NCI-H1694 (cell line): Measurements from ENCODE around the gene SOAT1.

Experiments used
- DNase-seq: peaks from one replicate; lab custom pipeline; 2025; lab: John Stamatoyannopoulos, UW

The SOAT1 gene

DNA sequence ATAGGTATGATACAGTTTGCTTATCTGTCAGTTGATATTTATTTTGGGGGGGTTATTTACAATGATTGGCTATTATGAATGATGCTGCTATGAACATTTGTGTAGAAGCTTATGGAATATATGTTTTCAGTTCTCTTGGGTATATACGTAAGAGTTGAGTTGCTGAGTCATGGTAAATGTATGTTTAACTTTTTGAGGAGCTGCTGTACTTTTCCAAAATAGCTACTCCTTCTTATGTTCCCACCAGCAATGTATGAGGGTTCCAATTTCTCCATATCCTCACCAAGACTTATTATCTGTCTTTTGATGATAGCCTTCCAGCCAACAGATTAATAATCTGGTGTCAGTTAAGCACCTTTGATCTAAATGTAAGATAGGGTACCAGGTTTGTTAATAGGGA is 11.9 kb downstream of the SOAT1 start:
- DNase-seq = no peak

DNA sequence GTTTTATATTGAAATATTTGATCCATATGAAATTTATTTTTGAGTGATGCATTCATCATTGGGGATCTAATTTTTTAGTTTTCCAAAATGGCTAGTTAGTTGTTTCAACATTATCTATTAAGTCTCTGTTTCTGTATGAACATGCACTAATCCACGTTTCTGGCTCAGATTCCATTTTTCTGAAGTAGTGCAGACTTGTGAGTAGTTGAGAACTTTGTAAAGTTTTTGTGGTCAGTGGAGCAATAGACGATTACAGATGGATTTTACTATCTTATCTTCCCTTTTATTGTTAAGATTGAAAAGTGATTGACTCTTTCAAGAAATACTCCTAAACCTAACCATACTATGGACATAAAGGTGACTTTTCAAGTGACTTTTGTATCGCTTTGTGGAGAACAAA is 16.7 kb downstream of the SOAT1 start:
- DNase-seq = no peak

DNA sequence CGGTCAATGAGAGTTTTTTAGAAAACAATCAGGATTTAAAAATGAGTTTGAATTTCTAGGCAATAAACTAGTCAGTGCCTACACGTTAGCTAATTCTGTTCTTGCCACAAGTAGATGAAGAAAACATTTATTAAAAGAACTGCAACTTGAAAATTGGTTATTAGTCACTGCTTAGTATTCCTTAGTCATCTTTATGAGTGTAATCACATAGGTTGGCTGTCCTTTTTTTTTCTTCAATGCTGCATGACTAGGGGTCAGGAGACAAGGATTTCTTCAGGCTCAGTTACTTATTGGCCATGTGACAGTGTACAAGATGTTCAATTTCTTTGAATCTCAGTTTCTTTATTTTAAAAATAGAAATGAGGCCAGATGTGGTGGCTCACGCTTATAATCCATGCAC is 17.1 kb downstream of the SOAT1 start:
- DNase-seq = no peak

DNA sequence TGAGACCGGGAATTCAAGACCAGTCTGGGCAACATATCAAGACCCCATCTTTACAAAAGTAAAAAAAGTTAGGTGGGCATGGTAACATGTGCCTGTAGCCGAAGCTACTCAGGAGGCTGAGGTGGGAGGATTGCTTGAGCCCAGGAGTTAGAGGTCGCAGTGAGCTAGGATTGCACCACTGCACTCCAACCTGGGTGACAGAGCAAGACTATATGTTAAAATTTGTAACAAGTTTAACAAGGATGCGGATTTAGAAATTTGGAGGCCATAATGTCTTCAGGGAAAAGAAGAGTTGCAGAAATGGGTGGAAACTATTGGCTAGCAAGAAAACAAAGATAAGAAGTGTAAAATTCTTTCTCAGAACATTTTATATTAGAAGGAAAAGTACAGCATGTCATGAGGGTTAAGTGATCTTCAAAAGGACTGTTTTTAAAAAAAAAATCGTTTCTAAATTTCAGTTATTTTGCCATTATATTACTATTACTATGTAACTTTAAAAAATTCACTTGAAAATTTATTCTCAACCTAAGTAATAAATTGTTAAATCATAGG is 17.6 kb downstream of the SOAT1 start:
- DNase-seq = no peak

DNA sequence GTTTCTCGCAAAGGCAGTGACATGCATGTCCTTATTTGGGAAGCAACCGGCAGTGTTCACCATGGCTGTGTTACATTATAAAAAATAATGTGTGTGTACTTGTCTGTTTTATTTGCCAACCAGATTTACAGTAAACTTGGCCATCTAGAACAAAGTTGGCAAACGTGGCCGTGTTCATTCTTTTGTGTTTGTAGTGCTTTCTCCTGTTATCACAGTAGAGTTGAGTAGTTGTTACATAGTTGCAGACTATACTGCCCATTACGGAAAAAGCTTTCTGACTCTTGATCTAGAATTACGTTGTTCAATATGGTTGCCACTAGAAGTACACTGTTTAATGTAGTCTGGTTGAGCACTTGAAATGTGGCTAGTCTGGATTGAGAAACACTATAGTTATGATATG is 19.4 kb downstream of the SOAT1 start:
- DNase-seq = no peak

DNA sequence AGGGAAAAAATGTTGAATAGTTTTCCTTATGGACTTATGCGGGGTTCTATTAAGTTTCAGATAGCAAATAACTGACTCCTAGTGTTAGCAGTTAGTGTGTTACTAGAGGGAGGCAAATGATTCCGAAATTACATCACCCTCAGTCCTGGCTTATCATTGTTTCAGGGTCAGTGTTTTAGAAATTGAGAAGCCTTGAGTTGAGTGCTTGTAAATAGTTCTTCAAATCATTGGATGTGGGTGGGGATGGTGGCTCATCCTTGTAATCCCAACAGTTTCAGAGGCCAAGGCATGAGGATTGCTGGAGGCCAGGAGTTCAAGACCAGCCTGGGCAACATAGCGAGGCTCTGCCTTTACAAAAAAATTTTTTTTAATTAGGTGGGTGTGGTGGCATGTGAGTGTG is 21.3 kb downstream of the SOAT1 start:
- DNase-seq = no peak

DNA sequence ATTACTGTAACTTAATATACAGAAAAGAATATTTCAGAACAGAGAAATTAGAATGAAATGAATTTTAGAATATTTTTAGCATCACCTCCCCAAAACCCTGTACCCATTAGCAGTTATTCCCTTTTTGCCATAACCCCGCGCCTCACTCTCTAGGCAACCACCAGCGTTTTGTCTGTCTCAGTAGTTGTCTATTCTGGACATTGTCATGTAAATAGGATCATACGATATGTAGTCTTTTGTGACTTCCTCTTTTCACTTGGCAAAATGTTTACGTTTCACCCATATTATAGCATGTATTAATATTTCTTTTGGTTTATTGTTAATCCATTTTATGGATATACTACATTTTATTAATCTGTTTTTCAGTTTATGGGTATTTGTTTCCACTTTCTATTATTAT is 24.9 kb downstream of the SOAT1 start:
- no peak for DNase-seq

DNA sequence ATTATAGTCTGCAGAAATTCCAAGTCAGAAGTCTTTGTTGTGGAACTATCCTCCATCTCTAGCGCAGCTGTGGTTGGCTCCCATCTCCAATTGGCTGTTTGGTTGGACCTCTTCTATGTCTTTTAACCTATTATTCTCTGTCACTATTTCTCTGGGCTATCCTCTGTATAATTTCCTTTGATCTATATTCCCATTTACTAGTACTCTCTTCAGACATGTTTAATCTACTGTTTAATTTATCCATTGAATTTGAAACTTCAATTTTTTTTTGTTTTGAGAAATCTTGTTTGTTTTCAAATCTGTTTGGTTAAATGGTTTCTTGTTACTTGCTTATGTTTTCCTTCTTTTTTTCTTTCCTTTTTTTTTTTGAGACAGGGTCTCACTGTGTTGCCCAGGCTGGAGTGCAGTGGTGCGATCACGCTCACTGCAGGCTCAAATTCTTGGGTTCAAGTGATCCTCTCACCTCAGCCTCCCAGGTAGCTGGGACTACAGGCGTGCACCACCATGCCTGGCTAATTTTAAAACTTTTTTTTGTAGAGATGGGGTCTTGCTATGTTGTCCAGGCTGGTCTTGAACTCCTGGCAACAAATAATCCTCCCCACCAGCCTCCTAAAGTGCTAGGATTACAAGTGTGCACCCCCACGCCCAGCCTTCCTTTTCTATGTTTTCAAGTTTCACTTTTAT is 28.1 kb downstream of the SOAT1 start:
- no peak for DNase-seq

DNA sequence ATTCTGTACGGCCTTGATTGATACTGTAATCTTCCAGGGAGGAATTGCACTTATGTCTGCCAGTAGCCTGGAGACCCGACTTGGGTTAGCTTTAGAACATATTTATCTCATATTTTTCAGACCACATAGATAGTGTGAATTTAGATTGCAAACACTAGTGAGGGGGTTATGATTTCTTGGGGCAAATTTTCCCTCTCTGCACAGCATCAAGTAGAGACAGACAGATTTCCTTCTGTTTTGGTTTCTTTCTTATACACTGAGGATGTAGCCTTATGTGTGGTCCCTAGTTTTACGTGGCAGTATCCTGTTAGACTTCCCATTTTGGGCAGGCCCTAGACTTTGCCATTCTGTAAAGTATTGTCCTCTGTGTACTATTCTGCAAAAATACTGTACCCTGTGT is 29.0 kb downstream of the SOAT1 start:
- no peak for DNase-seq

DNA sequence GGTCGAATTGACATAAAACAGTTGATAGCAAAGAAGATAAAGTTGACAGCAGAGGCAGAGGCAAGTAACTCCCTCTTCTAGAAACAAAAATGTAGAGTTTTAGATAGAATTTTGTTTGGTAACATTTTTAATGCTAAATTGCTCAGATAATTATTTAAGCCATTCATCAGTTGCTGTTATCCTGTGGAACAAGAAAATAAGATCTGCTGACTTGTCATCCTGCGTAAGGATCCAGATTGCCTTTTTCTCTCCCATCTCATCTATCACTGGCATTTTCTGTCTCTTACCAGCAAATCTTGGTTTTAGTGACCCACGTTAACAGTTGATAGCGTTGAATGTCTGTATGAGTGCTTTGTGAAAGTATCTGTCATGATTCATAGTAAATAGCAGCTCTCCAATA is 29.8 kb downstream of the SOAT1 start:
- DNase-seq = no peak

DNA sequence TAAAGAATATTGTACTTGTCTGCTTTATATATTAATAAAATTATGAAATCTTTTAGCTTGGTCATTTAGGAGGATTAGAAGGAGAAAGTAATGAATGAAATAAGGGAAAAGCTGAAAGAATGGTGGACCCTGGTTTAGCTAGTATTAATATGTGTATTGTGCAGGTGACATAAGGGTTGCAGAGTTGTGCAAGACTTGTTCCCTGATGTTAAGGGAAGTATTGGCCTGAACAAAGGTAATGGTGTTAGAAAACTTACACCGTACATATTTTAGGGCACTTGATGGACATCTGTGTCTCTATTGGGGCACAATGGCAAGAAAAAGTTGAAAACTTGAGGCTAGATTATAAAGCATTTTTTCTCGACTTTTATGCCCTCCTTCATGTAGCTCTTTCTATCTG is 32.2 kb downstream of the SOAT1 start:
- DNase-seq = no peak

DNA sequence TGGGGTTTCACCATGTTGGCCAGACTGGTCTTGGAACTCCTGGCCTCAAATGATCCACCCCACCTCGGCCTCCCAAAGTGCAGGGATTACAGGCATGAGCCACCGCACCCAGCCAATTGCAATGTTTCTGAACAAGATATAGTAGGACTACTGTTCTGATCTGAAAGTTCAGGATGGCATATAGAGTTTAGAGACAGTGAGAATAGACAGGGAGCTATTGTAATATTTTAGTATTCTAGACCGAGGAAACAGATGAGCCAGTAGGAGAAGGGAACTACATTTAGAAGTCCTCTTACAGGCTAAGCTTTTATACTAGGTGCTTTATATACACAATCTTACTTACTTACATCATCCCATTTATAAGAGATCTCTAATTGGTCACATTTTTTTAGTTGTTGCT is 33.1 kb downstream of the SOAT1 start:
- no peak for DNase-seq

DNA sequence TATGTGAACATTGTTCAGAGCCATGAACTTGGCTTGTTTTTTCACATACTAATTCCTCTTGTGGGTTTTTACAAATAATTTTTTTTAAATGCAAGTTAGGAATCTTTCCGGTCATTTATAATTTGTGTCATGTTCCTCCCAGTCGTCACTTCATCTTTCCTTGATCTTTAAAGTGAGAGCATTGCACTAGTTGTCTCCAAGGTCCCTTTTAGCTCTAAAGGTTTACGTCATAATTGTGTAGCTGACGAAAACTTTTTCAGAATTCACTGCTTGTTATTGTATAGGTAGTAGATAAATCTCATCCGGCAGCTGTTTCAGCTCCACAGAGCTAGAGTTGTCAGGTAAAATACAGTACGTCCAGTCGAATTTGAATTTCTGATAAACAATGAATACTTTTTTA is 33.6 kb downstream of the SOAT1 start:
- no peak for DNase-seq

DNA sequence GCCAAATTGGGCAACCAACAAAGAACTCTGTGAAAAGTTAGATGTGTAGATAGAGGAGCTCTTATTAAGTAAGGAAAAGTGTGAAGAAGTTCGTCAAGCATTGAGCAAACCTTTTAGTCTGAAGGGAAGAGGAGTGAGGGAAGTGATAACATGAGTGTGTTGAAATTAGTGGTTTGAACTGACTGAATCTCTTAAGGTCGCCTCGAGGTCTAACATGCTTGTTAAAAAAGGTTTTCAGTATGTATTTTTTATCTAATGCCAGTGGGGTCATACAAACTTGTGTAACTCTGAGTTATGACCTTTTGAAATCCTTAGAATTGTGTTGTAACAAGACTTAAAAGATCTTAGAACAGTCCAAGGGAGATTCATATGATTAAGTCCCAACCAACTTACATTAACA is 34.1 kb downstream of the SOAT1 start:
- no peak for DNase-seq

DNA sequence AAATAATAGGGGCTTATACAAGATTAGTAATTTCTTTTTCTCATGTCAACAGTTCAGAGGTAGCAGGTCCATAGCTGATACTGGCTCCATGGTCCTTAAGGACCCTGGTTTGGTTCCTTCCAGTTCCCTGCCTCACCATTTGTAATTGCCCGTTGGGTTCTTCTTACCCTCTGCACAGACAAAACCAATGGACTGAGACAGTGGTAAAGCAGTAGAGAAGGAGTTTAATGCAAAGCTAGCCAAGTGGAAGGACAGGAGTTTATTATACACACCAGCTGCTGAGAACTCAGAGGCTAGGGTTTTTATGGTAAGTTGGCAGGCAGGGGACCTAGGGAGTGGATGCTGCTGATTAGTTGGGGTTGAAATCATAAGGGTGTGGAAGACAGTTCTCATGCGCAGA is 36.3 kb downstream of the SOAT1 start:
- DNase-seq = no peak

DNA sequence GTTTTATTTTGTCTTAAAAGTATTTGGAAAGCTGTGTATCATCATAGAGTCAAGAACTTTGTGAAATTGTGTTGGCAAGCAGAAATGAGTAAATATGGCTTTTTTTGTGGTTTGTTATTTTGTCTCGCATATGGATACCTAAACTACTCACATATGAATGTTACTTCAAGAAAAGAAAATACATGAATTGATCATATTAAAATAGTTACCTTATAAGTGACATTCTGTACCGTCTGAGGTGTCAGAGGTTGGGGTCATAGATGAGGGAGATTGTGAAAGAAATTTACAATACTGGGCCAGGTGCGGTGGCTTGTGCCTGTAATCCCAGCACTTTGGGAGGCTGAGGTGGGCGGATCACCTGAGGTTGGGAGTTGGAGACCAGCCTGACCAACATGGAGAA is 40.8 kb downstream of the SOAT1 start:
- no peak for DNase-seq

DNA sequence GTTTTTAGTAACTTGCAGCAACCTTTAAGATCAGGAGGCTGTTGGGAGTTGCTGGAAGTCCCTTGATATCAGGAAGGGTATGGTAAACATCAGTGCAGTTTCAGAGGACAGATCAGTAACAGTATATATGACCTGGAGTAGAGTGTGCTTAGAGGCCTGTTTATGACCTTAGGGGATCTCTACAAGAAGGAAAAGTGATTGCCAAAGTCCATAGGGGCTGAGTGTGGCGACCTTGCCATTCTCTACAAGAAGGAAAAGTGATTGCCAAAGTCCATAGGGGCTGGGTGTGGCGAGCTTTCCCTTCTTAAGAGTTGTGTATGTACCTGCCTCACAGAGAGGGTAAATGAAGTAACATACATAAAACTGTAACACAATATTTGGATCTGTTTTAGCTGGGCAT is 43.7 kb downstream of the SOAT1 start:
- DNase-seq = no peak

DNA sequence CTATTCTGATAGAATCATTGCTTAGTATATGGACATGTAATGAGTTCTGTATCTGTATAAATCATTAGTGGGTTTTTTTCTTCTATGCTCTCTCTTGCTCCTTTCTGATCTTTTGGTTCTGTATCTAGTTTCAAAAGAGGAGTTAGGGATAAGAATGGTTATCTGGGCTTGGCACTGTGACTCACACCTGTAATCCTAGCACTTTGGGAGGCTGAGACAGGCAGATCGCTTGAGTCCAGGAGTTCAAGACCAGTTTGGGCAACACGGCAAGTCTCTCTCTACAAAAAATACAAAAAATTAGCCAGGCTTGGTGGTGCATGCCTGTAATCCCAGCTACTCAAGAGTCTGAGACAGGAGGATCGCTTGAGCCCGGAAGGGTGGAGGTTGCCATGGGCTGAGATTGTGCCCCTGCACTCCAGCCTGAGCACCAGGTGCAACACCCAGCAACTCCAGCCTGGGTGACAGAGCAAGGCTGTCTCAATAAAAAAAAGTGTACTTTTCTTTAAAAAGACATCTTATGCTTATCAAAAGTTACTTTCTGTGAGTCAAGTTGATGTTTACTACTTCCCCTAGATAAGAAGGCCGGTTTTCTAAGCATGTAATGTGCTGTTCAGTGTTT is 44.5 kb downstream of the SOAT1 start:
- no peak for DNase-seq

DNA sequence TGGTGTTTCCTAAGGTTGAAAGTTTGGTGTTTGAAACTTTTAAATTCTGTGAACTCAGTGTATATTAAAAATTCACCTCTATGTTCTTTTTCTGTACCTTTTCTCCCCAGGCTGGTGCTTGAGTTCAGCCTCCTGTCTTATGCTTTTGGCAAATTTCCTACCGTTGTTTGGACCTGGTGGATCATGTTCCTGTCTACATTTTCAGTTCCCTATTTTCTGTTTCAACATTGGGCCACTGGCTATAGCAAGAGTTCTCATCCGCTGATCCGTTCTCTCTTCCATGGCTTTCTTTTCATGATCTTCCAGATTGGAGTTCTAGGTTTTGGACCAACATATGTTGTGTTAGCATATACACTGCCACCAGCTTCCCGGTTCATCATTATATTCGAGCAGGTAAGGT is 47.3 kb downstream of the SOAT1 start:
- no peak for DNase-seq

DNA sequence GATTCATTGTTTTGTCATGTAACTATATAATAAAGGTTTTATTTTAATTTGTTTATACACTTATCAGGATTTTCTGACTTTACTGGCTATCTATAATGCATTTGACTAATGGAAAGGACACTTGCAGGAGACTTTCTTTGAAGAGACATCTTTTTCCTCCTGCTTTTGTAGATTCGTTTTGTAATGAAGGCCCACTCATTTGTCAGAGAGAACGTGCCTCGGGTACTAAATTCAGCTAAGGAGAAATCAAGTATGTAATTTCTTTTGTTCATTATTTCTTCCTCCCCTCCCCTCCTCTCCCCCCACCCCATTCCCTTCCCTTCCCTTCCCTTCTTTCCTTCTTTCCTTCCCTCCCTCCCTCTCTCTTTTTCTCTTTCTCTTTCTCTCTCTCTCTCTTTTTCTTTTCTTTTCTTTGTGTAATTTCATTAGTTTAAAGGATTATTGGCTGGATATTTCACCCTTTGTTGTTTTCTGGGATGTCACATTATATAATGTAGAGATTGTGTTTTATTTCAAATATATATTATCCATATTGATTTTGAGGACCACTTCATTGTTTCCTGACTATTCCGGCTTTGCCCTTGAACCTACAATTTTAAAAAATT is 48.4 kb downstream of the SOAT1 start:
- no peak for DNase-seq

DNA sequence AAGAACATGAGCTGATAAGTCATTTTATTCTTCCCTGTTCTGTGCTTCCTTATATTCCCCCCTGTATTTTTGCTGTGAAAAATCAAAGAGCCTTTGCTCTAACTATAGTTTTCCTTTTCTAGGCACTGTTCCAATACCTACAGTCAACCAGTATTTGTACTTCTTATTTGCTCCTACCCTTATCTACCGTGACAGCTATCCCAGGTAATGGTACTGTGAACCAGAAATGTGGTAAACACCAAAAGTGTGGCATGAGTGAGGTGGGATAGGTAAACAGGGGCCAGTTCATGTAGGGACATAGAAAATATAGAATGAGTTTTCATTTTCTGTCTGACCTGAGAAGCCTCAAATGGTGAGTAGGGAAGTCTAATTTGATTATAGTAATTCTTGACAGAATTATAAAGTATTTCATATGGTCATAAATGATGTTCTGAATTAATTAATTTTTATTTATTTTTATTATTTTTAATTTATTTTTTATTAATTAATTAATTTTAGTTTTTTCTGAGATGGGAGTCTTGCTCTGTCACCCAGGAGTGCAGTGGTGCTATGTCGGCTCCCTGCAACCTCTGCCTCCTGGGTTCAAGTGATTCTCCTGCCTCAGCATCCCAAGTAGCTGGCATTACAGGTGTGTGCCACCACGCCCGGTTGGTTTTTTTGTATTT is 49.3 kb downstream of the SOAT1 start:
- no peak for DNase-seq

DNA sequence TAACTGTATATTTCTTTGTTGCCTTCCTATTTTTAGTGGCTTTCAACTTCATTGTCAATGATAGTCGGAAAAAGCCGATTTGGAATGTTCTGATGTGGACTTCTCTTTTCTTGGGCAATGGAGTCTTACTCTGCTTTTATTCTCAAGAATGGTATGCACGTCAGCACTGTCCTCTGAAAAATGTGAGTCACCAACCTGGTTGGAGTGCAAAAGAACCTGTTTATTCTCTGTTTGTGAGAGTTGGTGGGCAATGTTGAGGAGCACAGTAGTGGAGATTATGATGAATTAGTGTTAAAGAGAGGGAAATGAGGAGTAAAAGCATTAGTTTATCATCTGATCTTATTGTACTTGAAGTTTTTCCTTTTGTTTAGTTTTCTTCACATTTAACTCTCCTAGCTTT is 57.7 kb downstream of the SOAT1 start:
- no peak for DNase-seq

DNA sequence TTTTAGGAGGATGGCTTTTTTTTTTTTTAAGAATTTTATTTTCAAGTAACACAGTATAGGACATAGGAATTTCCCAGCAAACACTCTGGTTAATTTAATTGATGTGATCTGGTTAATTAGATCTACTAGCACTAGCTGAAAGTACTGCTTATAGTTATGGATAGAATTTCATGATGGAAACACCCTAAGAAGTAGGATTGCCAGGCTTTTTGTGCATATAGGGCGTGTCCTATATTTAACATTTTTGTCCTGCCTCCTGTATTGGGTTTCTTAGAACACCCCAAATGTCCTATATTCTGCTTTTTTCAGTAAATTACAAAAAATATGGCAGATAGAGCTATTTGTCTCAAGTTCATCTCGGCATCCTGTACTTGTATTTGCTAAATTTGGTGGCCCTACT is 58.6 kb downstream of the SOAT1 start:
- no peak for DNase-seq
